SKM-1 treated with dmso at 0.1 percent for 144 hours (cell line): ENCODE results near the gene STAT5B.
"Not testable (repeated sequence)": the region's sequence is repeated elsewhere in the genome, so short reads cannot be mapped to it uniquely, and the experiment has no call there.

Experiments
- DNase-seq: peaks from one replicate; lab custom pipeline; 2025; ENCODE audit not compliant: unreplicated experiment; lab: John Stamatoyannopoulos, UW

STAT5B gene

DNA sequence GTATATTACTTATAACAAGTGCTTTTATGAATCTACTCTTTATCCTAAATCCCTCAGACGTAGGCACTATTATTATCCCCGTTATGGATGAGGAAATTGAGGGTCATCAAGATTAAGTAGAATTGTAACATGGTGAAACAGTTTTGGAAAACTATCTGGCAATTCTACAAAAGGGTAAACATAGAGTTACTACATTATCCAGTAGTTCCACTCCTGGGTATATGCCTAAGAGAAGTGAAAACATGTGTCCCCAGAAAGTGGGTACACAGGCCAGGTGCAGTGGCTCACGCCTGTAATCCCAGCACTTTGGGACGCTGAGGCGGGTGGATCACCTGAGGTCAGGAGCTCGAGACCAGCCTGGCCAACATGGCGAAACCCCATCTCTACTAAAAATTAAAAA, 36.6 kb downstream of the STAT5B start:
- DNase-seq, result not testable (repeated sequence)

DNA sequence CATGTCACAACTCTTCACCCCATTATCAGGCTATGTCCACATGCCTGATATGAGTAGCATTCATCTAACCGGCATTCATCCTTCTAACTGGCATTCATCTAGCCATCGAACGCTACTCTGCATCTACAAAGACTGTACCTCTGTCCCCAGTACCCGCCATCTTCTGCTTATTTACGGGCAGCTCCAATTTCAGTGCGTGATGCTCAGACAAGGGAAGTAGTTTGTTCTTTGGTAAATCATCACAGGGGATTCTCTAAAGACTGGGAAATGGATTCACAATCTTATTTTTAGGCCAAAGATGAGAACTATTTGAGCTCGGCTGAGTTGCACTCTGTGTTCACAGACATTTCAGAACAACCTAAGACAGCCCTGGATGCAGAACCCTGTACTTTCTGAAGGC, 39.4 kb downstream of the STAT5B start:
- no peak for DNase-seq

DNA sequence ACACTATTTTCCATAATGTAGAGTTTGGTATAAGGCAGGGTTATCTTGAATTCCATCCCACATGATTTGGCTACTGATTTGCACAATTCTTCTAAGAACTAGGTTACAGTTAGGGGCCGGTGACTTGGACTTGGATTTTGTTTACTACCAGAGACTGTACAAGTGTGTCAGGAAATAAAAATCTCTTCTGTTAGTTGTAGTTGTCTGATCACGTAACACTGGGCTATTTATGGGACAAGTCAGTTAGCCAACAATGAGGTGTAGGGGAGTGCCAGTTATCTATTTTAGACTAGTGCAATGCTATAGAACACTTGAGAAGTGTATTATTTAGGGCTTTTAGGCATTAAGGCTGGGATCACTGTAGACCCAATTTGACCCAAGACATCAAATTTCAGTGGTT, 42.2 kb downstream of the STAT5B start:
- no peak for DNase-seq

DNA sequence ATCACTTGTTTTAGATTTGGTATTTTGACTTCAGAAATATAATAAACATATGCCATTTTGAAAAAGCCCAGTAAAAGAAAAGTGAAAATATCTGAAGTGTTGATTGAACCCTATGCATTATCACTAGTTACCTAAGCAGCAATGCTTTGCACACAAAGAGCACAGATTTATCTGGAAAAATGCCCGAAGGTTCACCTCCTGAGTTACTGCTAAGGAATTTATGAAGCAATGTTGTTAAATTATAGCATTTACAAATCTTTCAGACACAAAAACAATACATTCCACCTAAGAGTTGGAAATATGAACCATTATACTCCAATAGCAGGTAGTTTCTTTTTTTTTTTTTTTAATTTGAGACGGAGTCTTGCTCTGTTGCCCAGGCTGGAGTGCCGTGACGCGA, 43.0 kb downstream of the STAT5B start:
- DNase-seq, result no peak

DNA sequence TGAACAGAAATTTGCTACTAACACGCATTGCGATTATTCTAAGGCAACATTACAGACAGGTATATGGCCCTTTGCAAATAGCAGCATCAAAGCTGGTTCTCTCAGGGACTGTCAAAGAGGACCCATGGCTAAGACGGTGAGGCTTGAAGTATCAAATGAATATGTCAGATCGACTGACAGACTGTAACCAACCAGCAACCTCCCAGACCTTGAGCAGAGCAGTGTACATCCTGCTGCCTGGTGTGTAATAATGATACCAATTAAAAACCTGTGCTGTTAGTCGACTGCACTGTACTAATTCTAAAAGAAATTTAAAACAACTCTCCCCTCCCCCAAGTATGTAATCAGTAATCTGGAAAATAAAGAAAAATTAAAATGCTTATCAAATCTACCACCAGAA, 46.0 kb downstream of the STAT5B start:
- DNase-seq, result no peak

DNA sequence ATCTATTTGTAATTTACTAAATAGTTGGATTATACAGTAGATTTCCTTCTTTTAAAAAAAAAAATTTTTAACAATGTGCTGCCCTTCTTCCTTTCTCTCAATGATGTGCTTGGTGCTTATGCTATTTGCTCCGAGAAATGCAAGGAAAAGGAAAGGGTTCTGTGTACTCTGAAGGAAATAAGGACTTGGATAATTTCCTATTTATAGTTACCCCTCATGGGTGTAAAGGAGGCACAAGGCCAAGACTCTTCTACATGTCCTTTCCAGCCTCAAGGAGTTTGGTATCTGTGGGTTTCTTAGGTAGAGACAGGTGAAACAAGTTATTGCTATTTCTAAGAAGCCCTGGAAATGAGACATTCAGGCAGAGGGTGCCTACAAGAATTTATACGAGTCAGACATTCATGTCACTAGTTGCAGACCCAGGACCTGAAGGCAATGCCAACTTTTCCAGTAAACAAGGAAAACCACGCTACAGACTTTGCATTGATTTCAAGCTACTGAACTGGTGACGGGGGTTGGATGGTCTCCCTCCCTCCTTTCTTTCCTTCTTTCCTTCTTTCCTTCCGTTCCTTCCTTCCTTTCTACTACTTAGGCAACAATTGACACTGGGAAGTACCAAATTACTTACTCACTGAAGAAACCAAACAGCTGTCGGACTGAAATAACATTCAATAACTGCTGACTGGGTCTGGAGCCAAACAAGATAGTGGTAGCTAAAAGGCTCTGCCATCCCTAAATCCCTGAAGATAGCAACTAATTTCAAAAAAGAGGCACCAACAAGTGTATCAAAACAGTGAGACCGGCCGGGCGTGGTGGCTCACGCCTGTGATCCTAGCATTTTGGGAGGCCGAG, 48.1 kb downstream of the STAT5B start:
- DNase-seq, result no peak

DNA sequence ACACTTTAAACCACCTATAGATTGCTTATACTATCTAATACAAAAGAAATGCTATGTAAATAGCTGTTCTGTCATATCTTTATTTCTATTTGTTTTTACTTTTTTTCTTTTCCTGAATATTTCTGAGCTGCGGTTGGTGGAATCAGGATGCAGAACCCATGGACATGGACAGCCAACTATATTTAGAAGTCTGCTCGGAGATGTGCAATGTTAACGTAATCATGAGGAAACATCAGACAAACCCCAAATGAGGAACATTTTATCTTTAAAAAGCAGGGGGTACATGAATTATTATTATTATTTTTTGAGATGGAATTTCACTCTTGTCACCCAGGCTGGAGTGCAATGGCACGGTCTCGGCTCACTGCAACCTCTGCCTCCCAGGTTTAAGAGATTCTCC, 50.5 kb downstream of the STAT5B start:
- no peak for DNase-seq

DNA sequence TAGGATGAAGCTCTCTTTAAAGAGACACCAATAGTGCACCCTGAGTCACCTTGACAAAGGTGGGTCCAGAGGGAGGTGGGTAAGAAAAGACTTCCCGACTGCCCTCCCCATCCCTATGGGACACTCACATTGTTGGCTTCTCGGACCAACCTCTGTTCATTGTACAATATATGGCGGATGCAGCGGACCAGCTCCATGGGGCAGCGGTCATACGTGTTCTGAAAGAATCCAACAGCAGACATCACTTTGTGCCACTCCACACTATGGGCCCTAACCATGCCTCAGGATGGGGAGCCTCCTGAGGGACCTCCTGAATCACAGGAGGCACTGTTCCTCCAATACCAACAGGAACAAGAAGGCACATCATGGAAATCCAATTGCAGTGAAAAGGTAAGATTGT, 51.5 kb downstream of the STAT5B start:
- no peak for DNase-seq

DNA sequence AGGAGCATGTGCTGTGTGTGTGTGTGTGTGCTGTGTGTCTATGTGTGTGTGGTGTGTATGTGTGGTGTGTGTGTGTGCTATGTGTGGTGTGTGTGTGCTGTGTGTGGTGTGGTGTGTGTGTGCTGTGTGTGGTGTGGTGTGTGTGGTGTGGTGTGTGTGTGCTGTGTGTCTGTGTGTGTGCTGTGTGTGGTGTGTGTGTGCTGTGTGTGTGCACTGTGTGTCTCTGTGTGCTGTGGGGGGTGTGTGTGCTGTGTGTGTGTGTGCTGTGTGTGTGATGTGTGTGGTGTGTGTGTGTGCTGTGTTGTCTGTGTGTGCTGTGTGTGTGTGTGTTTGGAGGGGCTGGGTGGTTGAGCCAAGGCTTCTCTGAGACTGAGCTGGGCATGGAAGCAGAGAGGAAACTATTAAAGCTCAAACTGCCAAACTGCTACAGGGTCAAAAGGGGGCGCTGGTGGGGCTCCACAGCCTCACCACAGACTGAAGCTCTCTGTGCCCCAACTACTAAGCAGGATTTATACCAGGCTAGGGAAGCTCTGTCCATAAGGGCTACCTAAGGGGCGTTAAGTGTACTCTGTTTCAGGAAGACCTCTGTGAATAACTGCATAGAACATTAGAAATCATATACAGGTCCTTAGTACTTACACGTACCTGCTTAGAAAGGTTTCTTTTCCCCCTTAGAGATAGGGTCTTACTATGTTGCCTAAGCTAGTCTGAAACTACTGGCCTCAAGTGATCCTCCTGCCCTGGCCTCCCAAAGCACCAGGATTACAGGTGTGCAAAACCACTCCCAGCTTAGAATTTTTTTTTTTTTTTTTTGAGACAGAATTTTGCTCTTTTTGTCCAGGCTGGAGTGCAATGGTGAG, 54.1 kb downstream of the STAT5B start:
- DNase-seq, result peak; percentile 73

DNA sequence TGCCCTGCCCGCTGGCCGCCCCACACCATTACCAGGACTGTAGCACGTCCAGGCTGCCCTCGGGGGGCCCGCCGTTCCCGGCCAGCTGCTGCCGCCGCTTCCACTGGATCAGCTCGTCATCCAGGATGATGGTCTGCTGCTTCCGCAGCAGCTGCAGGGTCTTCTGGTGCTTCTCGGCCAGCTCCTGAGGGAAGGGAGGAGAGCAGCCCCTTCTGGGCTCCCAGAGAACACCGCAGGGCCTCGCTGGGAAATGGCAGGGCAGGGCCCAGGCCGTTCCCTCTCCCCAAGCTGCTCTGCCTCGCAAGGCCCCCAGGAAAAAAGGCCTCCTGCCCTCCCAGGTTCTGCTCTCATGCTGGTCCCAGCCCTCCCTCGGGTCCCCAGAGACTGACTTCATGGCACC, 56.9 kb downstream of the STAT5B start:
- not testable (repeated sequence) for DNase-seq

DNA sequence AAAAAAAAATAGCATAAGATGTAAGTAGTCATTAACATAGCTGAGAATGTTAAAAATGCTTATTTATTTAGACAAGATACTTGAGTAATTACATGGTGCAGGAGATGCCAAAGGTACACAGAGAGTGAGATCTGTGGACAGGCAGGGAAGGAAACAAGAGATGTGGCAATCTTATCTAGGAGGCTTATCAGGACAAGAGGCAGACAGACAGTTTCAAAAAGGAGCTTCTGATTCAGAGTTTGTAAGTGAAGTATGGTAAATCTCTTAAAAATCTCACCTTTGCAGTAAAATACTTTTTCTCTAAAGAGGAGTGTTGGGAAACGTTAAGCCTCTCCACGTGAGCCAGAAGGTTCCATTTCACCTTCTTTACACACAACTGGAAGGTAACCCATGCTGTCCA, 62.0 kb downstream of the STAT5B start:
- no peak for DNase-seq

DNA sequence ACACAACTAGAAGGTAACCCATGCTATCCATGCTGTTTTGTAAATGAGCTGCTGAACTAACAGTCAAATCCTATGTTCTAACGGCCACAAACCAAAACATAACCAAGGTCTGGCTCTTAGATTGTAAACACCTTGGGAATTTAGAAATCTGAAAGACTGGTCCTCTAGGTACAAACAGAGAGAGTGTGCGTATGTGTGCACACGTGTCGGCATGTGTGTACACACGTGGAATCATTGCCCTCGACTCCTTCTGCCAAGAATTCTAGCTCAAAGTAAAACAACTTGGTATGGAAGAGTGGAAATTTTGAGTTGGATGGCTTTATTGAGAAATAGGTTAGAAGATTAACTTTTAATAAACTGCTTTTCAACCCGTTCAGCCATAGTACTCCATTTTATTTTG, 63.8 kb downstream of the STAT5B start:
- DNase-seq, result no peak

DNA sequence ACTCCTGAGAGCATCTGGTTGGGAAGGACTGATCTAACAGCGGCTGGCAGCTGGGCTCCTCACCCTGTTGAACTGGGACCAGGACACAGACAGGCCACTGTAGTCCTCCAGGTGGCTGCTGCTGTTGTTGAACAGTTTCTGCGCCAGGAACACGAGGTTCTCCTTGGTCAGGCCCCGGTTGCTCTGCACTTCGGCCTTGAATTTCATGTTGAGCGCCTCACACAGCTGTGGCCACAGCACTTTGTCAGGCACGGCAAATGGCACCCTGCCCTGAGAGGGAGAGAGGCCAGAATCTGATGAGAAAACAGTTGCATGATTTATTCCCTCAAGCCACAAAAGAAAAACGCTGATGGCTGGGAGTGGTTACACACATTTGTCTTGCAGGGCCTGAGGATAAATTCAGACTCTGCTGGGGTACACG, 64.3 kb downstream of the STAT5B start:
- not testable (repeated sequence) for DNase-seq

DNA sequence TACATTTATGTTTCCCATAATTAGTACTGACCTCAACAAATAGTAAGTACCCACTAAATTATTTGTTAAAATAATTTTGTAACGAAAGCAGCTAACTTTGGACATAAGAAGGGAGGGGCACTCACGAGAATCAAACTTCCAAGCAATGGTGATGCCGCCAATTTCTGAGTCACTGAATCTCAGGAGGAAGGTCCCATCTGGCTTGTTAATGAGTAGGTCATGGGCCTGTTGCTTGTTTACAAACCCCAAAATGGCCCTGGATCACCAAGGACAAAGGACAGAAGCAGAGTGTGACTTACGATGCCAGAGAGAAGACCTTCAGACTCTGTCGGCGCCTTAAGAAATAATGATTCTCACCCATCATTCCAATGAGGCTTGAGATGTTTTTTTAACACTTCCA, 66.1 kb downstream of the STAT5B start:
- no peak for DNase-seq

DNA sequence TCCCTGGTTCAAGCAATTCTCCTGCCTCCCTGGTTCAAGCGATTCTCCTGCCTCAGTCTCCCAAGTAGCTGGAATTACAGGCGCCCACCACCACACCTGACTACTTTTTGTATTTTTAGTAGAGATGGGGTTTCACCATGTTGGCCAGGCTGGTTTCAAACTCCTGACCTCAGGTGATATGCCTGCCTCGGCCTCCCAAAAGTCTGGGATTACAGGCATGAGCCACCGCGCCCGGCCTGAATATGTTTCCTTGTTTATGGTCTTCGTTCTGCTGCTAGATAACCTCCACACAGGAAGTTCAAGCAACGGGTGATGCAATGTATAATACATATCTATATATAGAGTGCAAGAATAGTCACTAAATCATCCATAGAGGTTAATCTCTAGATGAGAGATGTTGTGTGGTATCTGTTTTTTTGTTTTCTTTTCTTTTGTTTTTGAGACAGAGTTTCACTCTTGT, 70.0 kb downstream of the STAT5B start:
- not testable (repeated sequence) for DNase-seq

DNA sequence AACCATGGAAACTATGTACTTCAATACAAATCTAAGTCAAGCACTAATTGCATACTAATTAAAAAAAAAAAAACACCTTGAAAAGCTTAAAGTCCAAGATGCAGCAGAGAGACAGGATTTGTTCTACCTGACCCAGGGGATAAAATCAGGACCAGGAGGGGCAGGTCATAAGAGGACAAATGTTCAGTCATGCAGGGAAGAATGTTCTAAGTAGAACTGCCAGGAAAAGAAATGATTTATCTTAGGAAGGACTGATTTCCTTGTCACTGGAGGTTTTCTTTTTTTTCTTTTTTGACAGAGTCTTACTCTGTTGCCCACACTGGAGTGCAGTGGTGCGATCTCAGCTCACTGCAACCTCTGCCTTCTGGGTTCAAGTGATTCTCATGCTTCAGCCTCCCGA, 72.8 kb downstream of the STAT5B start:
- DNase-seq, result no peak

DNA sequence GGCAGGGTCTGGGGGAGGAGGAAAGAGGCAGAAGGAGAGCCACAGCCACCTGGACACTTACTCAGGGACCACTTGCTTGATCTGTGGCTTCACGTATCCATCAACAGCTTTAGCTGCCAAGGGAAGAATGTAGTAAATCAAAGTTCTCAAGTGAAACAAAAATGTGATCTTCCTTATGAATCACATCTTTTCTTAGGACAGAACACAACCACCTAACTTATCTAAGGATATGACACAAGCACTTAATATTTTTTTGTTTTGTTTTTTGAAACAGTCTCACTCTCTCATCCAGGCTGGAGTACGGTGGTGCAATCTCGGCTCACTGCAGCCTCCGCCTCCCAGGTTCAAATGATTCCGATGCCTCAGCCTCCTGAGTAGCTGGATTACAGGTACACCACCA, 73.5 kb downstream of the STAT5B start:
- no peak for DNase-seq

DNA sequence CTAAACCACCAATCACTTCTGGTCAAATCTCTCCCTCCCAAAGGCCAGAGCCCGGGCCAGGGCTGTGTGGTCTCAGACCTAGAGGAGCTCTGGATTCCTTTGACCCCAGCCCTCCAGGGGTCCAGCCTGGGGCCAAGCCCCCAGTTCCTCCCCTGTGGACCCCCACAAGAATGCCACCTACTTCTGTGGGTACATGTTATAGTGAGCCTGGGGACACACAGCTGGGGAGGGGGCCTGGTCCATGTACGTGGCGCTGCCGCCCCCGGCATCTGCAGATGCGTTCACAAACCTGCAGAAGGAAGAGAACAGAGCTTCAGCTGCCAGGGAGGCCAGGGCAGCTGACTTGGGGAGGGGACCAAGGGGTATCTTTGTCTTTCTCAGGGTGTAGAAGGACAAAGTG, 74.0 kb downstream of the STAT5B start:
- no peak for DNase-seq

DNA sequence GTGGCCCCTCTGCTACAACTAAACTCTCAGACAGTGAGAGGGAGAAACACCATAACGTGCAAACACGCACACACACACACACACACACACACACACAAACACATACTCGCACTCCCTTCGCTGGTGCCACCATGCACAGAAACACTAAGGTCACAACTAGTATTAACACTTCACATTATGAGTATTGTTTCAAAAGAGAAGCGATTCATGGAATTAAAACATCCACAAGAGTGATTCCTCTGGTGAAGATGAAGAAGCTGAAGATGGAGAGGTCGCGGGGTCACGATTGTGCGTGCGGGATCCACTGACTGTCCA, 74.8 kb downstream of the STAT5B start:
- no peak for DNase-seq

DNA sequence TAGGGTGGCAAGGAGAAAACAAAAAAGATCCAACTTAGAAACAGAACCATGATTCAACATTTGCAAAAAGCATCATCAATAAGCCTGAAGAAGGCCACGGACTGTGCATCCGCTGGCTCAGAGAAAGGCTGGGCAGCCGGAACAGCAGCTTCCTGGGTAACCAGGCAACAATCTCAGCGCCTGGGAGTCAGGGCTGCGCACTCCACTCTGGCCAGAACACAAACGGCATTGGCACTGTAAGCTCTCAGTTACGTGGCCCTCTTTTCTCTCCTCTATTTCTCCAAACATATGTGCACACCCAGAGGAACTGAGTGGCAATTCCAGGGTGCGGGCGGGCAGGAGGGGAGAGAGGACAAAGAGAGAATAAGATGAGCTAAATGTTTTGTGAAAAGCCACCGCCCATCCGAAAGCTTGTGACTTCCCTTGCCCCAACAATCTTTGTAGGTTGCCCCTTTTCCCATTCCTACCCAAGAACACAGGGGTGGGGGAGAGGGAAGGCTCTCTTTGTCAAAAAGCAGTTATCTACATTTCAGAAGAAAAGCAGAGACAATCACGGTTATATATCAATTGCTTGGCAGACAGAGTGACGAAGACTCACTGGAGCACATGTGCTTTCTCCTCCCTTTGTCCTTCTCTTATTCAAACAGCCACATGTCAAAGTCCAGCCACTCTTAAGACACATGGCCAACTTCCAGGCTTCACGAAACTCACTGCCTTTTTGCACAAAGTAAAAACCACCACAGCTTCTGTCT, 75.3 kb downstream of the STAT5B start:
- no peak for DNase-seq

DNA sequence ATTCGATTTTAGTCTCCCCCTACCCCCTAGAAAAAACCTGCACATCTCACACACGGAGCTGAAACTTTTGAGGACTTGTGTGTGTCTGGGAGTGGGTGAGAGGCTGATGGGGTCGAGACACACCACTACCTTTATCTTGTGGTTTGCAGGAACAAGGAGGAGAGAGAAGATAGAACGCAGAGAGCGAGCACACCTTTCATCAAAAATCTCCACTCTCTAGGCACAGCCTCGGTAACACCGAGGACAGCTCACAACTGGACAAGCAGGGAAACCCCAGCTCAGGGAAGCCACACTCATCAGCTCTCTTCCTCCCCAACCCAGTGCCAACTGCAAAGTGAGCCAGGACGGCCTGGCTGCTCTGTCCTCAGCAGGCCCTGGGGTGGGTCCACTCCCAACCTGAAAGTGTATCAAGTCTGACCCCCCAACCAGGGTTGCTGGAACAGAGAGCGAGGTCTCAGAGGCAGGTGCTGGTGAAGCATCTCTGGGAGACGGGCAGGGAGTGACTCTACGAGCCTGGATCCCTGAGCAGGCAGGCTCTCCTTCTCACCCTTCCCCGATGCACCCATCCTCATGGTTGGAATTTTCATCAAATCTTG, 76.7 kb downstream of the STAT5B start:
- DNase-seq, result no peak
